ENCODE measurements around the gene ST6GAL1.

Gene ST6GAL1

DNA sequence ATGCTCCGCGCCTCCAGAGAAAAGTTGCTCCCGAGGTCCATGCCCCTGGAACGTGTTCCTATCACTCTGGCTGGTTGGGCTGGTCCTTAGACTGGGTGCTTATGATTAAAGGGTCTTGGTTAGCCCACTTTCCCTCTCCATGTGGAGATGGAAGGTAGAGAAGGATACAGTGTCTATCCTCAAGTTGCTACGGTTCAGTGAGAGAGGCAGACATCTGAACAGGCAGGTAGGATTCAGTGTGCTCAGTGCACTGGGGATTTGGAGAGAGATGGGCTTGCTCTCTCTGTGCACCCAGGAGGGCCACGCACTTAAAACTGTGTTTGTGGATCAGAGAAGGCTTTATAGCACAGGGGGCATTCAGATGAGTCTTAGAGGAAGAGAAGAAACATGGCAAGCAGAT, 146.0 kb downstream of the ST6GAL1 start:
- no peak for DNase-seq (ENCODE audit: low read depth in 2 of 2)

DNA sequence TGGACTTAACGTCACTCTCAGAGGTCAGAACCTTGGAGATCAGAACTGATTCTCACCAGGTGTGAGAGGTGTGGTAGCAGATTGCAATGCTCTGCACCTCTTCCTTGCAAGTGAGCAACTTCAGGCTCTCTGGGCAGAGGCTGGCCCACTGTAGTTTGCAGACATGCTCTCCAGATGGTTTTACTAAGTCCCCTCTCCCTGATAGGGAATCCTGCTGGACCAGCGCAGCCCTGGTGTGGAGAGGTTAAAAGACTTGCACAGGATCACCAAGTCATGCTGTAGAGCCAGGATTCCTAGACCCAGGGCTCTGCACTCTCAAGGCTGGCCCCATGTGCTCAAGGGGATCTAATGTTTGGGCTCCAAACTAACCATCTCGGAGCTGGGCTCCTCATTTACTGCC, 146.8 kb downstream of the ST6GAL1 start:
- no peak for DNase-seq (ENCODE audit: low read depth in 2 of 2)

DNA sequence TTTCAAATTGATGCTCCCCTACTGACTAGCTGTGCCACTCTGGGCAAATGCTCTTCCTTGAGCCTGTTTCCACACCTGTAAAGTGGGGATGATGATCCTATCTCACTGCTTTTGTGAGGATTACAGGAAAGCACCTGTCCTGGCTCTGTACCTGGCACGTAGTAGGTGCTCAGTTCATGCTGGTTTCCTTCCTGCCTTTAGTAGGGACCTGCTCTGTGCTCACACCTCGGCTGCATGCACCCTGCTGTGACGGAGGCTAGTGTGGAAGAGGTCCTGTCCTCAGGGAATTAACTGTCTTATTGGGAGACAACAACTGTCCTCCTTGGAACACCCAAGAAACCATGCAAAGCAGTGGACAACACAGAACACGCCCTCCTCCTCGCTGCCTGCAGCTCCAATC, 147.2 kb downstream of the ST6GAL1 start:
- no peak for DNase-seq (ENCODE audit: low read depth in 2 of 2)

DNA sequence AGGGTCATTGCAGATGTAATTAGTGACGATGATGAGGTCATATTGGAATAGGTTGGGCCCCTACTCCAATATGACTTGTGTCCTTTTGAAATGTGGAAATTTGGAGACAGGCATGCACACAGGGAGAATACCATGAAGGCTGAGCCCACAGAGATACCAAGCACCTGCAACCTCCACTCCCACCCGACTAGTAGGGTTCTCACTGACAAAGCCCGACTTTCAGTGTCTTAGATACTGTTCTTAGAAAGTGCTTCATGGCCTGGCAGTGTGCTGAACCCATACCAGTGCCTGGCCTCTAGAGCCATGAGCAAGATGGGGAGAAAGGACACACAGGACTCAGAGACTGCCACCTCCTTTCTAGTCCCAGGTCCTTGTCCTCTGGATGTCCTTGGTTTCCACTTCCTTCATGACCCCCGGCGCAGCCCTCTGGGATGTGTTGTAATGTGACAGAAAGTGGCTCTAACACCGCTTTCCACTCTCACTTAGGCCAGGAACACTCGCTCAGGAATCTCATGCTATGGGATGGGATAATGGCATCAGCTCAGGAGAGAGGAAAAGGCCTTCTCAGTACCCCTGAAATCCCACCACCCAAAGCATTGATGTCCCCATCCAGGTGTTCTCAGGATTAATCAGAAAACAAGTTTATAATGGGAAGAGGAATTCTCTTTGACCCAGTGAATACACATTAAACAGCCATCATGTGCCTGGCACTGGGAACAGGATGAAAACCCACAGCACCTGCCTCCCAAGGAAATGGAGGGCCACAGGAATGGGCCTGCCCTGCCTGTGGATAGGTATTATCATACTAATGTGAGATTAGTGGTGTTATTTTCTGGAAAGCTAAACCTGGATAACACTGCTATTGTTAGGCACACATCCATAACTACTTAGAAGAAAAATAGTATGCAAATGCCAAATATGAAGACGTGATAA, 149.0 kb downstream of the ST6GAL1 start:
- no peak for DNase-seq (ENCODE audit: low read depth in 2 of 2)

DNA sequence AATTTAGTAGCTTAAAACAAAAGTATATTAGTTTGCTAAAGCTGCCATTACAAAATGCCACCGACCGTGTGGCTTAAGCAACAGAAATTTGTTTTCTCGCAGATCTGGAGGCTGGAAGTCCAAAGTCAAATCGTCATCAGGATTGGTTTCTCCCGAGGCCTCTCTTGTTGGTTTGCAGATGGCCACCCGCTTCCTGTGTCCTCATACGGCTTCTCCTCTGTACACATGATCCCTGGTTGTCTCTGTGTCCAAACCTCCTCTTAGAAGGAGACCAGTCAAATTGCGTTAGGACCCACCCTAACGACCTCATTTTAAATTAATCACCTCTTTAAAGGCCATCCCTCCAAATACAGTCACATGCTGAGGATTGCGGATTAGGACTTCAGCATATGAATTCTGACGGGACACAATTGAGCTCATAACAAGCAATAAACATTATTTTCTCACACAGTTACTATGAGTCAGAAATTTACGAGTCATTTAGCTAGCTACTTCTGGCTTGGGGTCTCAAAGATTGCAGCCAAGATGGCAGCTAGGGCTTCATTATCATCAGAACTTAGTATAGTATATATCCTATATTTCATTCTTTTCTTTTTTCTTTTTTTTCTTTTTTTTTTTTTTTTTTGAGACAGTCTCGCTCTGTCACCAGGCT, 150.6 kb downstream of the ST6GAL1 start:
- DNase-seq (ENCODE audit: low read depth in 2 of 2): no peak

DNA sequence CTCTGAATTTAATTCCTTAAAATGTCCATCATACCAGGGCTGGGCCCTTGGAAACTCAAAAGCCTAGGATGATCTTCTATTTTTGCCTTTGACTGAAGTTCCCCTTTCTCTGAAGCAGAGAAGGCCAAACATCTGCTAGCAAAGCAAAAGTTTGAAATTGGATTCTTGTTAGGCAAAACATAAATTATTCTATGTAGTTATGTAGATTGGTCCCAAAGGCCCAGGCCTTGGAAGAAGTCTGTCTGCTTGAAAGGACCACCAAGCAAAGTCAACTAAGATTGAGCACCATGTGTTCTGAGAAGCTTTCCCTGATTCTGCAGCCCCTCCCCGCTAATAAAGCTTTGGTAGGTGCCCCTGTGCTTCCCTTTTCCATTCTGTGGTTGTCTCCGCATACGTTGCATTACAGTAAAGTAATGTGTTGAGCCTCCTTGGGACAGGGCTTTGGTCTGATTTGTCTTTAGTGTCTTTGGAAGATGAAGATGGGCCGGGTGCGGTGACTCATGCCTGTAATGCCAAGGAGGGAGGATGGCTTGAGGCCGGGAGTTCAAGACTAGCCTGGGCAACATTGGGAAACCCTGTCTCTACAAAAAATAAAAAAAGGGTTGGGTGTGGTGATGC, 152.5 kb downstream of the ST6GAL1 start:
- no peak for DNase-seq (ENCODE audit: low read depth in 2 of 2)

DNA sequence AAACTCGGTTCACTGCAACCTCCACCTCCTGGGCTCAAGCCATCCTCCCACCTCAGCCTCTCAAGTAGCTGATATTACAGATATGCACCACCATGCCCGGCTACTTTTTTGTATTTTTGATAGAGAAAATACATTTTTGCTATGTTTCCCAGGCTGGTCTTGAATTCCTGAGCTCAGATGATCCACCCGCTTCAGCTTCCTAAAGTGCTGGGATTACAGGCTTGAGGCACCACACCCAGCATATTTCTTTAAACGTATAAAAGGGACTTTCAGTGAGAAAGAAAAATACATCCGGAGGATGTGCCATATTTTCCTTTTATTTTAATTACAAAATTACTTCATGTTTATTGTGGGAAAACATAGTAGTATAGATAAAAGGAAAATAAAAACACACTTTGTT, 153.8 kb downstream of the ST6GAL1 start:
- DNase-seq (ENCODE audit: low read depth in 2 of 2): no peak

DNA sequence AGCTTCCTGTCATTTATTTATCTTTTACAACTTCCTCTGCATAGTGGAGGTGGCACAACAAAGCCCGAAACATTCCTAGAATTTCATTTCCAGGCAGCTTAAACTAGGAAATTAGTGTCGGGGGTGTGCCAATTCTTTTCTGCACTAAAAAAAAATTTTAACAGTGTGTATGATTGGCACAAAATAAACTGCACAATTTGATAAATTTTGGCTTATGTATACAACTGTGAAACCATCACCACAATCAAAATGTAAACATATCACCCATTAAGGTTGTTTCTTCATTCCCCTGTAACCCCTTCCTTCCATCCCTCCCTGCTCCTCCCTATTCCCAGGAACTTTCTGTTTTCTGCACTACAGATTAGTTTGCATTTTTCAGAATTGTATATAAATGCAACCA, 154.3 kb downstream of the ST6GAL1 start:
- no peak for DNase-seq (ENCODE audit: low read depth in 2 of 2)

DNA sequence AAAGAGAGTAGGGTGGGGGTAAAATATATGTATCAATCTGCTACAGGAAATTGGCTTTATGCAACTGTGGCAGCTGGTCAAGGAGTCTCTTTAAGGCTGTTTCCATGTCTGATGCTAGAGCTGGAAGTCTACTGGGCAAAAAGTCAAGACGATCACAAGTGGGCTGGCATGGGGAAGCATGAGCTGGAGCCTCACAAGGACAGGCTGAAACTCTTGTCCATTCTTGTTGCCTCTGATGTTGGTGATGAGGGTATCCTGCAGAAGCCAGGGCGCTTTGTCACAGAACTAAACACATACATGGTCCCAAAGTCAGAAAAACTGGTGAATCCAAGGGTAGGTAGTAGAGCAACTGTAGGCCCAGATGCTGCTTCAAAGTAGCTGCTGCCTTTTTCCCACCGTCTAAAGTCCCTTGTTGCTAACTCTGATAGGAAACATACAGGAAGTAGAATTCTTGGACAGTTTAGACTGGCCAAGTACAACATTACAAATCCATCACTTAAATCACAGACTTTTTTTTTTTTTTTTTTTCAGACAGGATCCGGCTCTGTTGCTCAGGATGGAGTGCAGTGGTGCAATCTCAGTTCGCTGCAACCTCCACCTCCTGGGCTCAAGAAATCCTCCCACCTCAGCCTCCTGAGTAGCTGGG, 154.8 kb downstream of the ST6GAL1 start:
- DNase-seq (ENCODE audit: low read depth in 2 of 2): no peak

DNA sequence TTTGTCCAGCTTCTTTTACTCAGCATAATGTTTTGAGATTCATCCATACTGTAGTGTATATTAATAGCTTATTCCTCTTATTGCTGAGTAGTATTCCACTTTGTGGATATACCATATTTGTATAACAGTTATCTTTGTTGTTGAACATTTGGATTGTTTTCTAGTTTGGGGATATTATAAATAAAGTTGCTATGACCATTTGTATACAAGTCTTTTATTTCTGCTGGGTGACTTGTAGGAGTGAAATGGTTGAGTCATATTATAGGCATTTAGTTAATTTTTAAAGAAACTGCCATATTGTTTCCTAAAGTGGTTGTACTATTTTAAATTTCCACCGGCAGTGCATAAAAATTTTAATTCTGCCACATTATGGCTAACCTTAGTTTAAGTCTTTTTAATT, 155.6 kb downstream of the ST6GAL1 start:
- DNase-seq (ENCODE audit: low read depth in 2 of 2): no peak

DNA sequence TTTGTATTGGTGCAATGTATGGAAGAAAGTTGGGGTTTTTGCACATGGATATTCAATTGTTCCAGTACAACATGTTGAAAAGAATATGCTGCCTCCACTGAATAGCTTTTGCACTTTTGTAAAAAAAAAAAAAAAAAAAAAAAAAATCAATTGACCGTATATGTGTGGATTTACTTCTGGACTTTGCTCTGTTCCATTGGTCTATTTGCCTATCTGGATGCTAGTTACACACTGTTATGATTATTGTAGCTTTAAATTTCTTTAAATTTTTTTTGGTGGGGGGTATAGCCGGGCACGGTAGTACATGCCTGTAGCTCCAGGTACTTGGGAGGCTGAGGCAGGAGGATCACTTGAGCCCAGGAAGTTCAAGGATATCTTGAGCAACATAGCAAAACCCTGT, 156.5 kb downstream of the ST6GAL1 start:
- DNase-seq (ENCODE audit: low read depth in 2 of 2): no peak

DNA sequence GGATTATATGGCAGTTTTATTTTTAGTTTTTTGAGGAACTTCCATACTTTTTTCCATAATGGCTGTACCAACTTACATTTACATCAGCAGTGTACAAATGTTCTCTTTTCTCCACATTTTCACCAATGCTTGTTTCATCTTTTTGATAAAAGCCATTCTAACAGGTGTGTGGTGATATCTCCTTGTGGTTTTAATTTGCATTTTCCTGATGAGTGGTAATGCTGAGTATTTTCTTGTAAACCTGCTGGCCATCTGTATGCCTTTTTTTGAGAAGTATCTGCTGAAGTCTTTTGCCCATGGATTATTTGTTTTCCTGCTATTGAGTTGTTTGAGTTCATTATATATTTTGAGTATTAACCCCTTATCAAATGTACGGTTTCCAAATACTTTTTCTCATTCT, 158.4 kb downstream of the ST6GAL1 start:
- DNase-seq (ENCODE audit: low read depth in 2 of 2): no peak

DNA sequence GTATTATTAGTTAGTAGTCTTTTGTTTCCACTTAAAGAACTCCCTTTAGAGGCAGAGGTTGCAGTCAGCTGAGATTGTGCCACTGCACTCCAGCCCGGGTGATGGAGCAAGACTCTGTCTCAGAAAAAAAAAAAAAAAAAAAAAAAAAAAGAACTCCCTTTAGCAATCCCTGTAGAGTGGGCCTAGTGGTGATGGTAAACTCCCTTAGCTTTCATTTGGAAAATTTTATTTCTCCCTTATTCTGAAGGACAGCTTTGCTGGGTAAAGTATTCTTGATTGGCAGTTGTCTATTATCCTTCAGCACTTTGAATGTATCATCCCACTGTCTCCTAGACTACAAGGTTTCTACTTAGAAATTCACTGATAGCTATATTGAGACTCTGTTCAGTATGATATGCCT, 163.0 kb downstream of the ST6GAL1 start:
- no peak for DNase-seq (ENCODE audit: low read depth in 2 of 2)

DNA sequence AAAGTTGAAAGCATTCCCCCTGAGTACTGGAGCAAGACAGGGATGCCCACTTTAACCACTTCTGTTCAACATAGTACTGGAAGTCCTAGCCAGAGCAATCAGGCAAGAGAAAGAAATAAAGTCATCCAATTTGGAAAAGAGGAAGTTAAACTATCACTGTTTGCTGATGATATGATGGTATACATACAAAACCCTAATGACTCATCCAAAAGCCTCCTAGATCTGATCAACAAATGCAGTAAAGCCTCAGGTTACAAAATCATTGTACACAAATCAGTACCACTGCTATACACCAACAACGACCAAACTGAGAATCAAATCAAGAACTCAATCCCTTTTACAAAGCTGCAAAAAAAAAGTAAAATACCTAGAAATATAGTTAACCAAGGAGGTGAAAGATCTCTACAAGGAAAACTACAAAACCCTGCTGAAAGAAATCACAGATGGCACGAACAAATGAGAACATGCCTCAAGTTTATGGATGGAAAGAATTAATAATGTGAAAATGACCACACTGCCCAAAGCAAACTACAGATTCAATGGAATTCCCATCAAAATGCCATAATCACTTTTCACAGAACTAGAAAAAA, 168.7 kb downstream of the ST6GAL1 start:
- no peak for DNase-seq (ENCODE audit: low read depth in 2 of 2)

DNA sequence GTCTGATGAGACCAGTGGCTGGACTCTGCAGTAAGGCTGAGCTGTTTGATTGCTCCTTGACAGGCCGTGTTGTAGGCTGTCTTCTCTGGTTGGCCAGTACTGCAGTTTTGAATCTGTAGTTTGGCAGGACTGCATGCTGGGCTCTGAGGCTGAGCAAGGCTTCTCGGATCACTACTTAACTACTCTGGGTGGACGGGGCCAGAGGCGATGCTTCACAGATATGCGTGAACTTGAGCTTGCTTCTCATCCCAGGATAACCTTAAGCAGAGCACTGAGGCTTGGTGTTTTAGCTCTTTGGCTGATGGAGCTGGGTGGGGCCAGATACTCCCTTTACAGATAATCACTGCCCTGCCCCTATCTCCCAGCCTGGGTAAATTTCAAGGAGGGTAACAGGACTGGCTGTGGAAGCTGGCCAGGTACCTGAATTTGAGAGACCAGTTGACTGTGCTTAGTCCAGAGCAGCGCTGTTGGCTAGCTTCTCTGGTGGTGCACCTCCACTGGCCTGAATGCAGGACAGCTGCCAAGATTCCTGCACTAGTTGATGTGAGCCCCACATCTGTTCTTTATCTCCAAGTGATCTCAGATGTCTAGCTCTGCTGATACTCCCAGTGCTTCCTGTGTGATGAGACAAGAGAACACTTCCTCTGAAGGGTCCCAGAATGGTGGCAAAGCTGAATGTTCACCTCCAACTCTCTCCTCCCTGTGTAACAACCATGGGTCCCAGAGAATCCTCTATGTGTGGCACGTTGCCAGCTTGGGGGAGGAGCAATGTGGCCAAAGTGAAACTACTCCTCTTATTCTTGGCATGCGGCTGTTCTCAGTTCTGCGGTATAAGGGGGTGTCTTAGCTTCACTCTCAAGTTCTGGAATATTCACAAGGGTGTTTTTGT, 171.1 kb downstream of the ST6GAL1 start:
- DNase-seq (ENCODE audit: low read depth in 2 of 2): peak; percentile 19 to 26

DNA sequence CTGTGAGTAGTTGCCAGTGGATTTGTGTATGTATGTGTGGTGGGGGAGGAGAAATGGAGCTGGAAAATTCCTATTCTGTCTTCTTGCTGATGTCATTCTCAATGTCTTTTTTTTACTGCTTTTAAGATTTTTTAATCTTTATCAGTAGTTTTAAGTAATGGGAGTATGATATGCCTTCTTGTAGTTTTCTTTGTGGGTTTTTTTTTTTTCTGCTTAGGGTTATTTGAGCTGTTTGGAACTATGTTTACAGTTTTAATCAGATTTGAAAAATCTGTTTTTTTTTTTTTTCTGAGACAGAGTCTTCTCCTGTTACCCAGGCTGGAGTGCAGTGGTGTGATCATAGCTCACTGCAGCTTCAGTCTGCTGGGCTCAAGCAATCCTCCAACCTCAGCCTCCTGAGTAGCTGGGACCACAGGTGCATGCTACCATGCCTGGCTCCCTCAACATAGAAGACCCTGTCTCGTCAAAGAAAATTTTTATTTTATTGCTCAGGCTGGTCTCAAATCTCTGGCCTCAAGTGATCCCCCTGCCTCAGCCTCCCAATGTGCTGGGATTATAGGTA, 171.8 kb downstream of the ST6GAL1 start:
- no peak for DNase-seq (ENCODE audit: low read depth in 2 of 2)

DNA sequence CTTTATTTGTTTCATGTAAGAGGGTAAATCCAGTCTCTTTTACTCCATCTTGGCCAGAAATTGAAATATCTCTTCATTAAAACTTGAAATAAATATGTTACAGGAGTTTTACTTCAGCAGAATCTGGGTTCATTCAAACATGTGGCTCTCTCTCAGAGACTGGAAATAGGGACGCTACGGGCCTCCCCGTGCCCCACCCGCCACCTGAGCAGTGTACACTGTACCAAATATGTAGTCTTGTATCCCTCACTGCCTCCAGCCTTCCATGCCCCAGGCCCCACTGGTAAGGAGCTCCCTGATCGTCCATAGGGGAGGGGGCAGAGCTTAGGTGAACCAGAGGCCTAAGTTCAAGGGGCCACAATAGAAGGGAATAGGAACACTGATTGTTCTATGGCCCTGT, 172.9 kb downstream of the ST6GAL1 start:
- DNase-seq (ENCODE audit: low read depth in 2 of 2): no peak

DNA sequence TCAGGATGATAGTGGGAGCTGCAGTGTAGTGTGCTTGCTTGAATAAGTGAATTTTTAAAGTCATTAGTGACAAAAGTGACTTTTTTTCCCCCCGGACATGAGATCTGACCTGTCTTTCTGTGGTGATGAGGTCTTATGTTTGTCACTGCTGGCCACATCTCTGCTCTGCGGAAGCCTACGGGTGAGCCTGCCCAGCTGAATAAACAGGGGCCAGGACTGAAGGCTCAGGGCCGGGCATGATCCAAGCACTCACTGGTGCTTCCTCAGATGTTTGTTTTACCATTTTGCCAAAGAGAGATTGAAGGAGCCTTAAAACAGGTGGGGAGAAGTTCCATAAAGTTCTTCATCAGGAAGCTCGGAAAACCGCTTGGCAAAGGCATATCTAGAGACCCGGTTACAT, 174.0 kb downstream of the ST6GAL1 start:
- no peak for DNase-seq (ENCODE audit: low read depth in 2 of 2)

DNA sequence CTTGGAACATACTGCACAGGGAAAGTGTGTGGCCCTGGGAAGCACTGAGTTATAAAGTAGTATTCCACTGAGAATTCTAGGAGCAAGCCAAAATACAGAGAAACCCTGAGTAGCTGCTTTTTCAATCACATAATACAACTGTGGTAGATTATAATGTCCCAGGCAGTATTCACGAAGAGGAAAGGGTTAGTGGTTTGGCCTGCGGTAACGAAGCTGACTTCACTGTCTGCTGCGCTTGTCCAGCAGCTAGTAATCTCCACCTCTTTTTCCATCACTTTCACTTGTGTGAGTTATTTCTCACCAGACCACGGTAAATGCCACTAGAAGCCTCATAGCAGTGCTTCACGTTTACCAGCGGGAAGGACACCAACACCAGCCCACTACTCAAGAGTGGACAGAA, 174.6 kb downstream of the ST6GAL1 start:
- no peak for DNase-seq (ENCODE audit: low read depth in 2 of 2)

DNA sequence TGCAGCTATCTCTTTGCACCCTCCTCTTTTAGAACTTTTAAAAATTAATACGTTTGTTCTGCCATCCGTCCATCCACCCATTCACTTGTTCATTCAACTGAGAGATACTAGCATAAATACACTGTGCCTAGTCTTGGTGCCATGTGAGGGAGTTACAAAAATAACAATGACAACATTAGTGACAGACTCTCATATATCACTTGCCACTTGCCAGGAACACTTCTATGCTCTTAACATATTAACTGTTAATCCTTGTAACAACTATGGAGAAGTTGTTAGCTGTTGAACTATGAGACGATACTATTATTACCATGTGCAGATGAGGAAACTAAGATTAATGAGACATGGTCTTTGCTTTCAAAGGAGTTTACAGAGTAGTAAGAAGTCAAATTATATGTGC, 175.4 kb downstream of the ST6GAL1 start:
- DNase-seq (ENCODE audit: low read depth in 2 of 2): no peak

DNA sequence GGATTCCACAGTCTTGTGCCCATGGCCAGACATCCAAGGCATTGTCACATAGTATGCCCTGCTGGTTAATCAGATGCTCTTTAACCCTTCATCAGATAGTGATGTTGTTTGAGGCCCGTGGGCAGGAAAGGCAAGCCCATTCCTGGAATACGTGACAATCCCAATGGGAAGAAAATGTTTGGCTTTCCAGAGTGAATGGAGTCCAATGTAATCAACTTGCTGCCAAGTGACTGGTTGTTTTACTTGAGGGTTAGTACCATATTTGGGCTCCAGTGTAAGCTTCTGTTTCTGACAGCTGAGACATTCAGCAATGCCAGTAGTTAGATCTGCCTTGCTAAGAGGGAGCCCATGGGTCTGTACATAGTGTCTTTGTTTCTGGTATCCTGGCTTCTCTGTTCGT, 177.7 kb downstream of the ST6GAL1 start:
- no peak for DNase-seq (ENCODE audit: low read depth in 2 of 2)
